Fibroblast of the aortic adventitia (primary cell): ENCODE measurements around the gene ZNF566. TPM values are rescaled to one million over a fixed set of nuclear protein-coding genes. Genes with fewer than 3 reads are reported as not detected.

ENCODE experiments used
- DNase-seq: peaks from one replicate; pipeline ENCODE4 v3.0.0-alpha.2; 2010; ENCODE audit warnings: low read depth
- H3K4me3 ChIP-seq: 2 replicates; pipeline ENCODE4 v1.5.1; 2011; ENCODE audit warnings: low read depth, mild to moderate bottlenecking, control low read depth, low read length, moderate library complexity
- total RNA-seq: library from RNA; depleted of rRNA; stranded (reverse); fragments of >200 nt; gene quantifications from 2 replicates; pipeline ENCODE4 v1.2.3, GENCODE V29; 2012; ENCODE audit warnings: low replicate concordance
- TF ChIP-seq, protein P1 (sequence below): IDR thresholded peaks from 2 replicates; pipeline ENCODE4 v1.5.1; 2011; ENCODE audit warnings: mild to moderate bottlenecking, low read length, control low read depth, inconsistent platforms; ENCODE audit not compliant: insufficient read depth

ZNF566 gene
- total RNA-seq, 1 donor = 11.6 TPM

DNA sequence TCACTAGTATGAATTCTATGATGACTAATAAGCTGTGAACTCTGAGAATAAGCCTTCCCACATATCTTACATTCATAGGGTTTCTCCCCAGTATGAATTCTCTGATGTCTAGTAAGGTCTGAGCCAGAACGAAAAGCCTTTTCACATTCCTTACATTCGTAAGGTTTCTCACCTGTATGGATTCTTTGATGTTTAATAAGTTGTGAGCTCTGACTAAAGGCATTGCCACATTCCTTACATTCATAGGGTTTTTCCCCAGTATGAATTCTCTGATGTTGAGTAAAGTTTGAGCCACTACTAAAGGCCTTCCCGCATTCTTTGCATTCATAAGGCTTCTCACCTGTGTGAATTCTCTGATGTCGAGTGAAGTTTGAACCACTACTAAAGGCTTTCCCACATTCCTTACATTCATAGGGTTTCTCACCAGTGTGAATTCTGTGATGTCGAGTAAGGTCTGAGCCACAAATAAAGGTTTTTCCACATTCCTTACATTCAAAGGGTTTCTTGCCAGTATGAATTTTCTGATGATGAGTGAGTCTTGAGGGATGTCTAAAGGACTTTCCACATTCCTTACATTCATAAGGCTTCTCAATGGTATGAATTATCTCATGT lies 40.2 kb downstream of the ZNF566 start:
- no peak for DNase-seq
- no peak overlapping the region for H3K4me3 ChIP-seq
- TF ChIP-seq, protein P1, sequence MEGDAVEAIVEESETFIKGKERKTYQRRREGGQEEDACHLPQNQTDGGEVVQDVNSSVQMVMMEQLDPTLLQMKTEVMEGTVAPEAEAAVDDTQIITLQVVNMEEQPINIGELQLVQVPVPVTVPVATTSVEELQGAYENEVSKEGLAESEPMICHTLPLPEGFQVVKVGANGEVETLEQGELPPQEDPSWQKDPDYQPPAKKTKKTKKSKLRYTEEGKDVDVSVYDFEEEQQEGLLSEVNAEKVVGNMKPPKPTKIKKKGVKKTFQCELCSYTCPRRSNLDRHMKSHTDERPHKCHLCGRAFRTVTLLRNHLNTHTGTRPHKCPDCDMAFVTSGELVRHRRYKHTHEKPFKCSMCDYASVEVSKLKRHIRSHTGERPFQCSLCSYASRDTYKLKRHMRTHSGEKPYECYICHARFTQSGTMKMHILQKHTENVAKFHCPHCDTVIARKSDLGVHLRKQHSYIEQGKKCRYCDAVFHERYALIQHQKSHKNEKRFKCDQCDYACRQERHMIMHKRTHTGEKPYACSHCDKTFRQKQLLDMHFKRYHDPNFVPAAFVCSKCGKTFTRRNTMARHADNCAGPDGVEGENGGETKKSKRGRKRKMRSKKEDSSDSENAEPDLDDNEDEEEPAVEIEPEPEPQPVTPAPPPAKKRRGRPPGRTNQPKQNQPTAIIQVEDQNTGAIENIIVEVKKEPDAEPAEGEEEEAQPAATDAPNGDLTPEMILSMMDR = no peak

DNA sequence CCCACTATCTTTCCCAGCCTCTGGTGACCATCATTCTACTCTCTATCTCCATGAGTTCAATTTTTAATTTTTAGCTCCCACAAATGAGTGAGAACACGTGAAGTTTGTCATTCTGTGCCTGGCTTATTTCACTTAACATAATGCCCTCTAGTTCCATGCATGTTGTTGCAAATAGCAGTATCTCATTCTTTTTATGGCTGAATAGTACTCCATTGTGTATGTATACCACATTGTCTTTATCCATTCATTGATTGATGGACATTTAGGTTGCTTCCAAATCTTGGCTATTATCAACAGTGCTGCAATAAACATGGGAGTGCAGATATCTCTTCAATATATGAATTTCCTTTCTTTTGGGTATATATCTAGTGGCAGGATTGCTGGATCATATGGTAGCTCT lies 48.0 kb downstream of the ZNF566 start:
- H3K4me3 ChIP-seq = no peak overlapping the region
- no peak for DNase-seq
- TF ChIP-seq, protein P1 = no peak

DNA sequence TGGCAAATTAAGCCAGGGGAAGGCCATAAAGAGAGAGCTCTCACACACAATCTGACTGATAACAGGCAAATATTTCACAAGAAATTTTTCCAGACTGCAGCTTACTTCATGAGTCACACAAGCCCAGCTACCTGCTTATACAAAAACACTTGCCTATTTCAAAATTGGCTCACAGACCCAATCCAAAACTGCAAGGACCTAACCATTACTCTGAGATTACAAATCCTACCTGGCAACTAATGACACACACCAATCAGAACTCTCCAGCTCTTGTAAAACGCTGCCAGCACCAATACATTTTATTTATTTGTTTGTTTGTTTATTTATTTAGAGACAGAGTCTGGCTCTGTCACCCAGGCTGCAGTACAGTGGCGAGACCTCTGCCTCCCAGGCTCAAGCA lies 52.8 kb downstream of the ZNF566 start:
- DNase-seq = no peak
- TF ChIP-seq, protein P1 = no peak
- H3K4me3 ChIP-seq = no peak overlapping the region

DNA sequence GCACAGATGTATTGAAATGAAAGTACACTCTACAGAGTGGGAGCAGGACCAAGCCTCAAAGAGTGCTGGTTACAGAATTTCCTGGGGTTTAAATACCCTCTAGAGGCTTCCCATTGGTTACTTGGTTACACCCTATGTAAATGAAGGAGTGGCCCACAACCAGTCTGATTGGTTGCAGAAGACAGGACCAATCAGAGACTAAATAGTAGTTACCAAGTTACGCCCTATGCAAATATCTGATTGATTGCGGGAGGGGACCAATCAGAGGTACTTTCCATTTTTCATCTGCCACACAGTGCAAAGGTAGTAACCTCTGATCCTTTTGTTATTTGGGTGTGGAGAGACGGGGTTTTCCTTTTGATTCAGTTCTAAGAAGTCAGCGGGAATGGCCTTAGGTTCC lies 65.4 kb downstream of the ZNF566 start:
- TF ChIP-seq, protein P1 = no peak
- H3K4me3 ChIP-seq = no peak overlapping the region
- DNase-seq = no peak

DNA sequence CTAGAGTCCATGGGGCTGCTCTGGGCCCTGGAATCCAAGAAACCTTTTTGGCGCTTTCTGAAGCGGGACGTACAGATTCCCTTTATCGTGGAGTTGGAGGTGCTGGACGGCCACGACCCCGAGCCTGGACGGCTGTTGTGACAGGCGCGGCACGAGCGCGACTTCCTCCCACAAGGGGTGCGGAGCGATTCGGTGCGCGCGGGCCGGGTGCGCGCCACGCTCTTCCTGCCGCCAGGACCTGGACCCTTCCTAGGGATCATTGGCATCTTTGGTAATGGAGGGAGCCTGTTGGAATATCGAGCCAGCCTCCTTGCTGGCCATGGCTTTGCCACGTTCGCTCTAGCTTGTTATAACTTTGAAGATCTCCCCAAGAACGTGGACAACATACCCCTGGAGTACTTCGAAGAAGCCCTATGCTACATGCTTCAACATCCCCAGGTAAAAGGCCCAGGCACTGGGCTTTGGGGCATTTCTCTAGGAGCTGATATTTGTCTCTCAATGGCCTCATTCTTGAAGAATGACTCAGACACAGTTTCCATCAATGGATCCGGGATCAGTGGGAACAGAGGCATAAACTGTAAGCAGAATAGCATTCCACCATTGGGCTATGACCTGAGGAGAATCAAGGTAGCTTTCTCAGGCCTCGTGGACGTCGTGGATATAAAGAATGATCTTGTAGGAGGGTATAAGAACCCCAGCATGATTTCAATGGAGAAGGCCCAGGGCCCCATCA lies 67.4 kb downstream of the ZNF566 start:
- TF ChIP-seq, protein P1 = no peak
- no peak for DNase-seq
- peak overlapping the region; percentile 48 for H3K4me3 ChIP-seq

DNA sequence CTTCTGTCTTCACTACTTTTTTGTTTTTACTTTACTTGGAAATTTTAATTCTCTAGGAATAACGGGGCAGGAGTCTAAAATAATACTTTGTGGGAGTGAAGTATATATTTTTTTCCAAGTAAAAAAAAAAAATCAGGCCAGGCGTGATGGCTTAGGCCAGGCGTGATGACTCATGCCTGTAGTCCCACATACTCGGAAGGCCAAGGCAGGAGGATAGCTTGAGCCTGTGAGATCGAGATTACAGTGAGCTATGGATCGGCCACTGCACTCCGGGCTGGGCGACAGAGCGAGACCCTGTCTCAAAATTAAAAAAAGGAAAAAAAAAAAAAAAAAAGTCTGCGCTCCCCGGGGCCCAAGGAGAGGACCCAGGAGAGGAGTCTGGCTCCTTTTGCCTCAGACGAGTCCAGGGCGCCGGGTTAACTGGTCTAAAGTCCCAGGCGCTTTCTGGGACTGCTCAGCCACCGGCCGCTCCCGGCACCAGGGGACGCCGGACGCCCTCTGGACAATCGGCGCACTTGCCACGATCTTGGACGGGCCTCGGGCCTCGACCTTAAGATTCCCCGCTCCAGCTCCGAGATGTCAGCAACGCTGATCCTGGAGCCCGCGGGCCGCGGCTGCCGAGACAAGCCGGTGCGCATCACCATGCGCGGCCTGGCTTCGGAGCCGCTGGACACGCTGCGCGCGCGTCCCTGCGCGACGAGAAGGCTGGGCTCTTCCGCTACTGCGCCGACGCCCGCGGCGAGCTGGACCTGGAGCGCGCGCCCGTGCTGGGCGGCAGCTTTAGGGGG lies 68.2 kb downstream of the ZNF566 start:
- peak; percentile 28 for DNase-seq
- TF ChIP-seq, protein P1 = no peak

More for the DNA sequence above, 68.2 kb downstream of the ZNF566 start:
- H3K4me3 ChIP-seq = peak overlapping the region; percentile 48
